Sigmoid colon (tissue), 7 donors: ENCODE measurements around the gene KCND3. TPM values are rescaled to one million over a fixed set of nuclear protein-coding genes. Genes with fewer than 3 reads are reported as not detected.

Experiments used
- DNase-seq: peaks from one replicate; pipeline ENCODE4 v3.0.0-alpha.2; 2019
- H3K27ac ChIP-seq, 4 donors: fragments of 200-600 bp; sonication (generic); one replicate each; pipeline ENCODE4 v1.5.1; 2016 to 2019; ENCODE audit warnings: mild to moderate bottlenecking in 1 of 4
- H3K27me3 ChIP-seq, 3 donors: fragments of 200-600 bp; sonication (generic); one replicate each; pipeline ENCODE4 v1.5.1; 2019; ENCODE audit warnings: mild to moderate bottlenecking in 1 of 3
- H3K36me3 ChIP-seq, 4 donors: fragments of 200-600 bp; sonication (generic); one replicate each; pipeline ENCODE4 v1.5.1; 2016 to 2019
- H3K4me1 ChIP-seq, 4 donors: fragments of 200-600 bp; sonication (generic); one replicate each; pipeline ENCODE4 v1.5.1; 2017 to 2019
- H3K4me3 ChIP-seq, 4 donors: fragments of 200-600 bp; sonication (generic); one replicate each; pipeline ENCODE4 v1.5.1; 2017 to 2019; ENCODE audit warnings: mild to moderate bottlenecking in 2 of 4, moderate library complexity in 1 of 4
- H3K9me3 ChIP-seq, 4 donors: fragments of 200-600 bp in 3 of 4; sonication (generic) in 3 of 4; one replicate each; pipeline versions ENCODE4 v1.5.1 to v1.6.1; 2013 to 2019
- CTCF ChIP-seq, 4 experiments: fragments of 450-650 bp in 3 of 4; fragments of 200-600 bp in 1 of 4; IDR thresholded peaks; one replicate each; pipeline ENCODE4 v1.5.1; 2016 to 2019; ENCODE audit warnings: antibody characterized with exemption in 4 of 4, mild to moderate bottlenecking in 3 of 4, moderate library complexity in 2 of 4
- EP300 ChIP-seq, 4 donors: sonication (generic); formaldehyde crosslinking; IDR thresholded peaks; one replicate each; pipeline ENCODE4 v1.6.1; 2017; ENCODE audit warnings: antibody characterized with exemption in 4 of 4
- POLR2A ChIP-seq, 2 donors: fragments of 450-650 bp; IDR thresholded peaks; one replicate each; pipeline ENCODE4 v1.6.1; 2016; ENCODE audit warnings: antibody characterized with exemption in 2 of 2, mild to moderate bottlenecking in 2 of 2, moderate library complexity in 2 of 2
- POLR2AphosphoS5 ChIP-seq, 4 donors: sonication (generic); formaldehyde crosslinking; IDR thresholded peaks; one replicate each; pipeline ENCODE4 v1.6.1; 2017; ENCODE audit warnings: antibody characterized with exemption in 4 of 4
- WGBS, 2 donors: extraction: QIAGEN DNeasy Blood & Tissue Kit; methylation state at CpG; one replicate each; pipeline ENCODE4 v1.1.7; 2013; 5-methylcytosine and 5-hydroxymethylcytosine counted together
- intact Hi-C: fragments of 100-400 bp; cut with DNase I; formaldehyde crosslinking; loops from one replicate; pipeline ENCODE4 v1.15.1; 2023
- polyA plus RNA-seq, 3 donors: library from polyadenylated mRNA; stranded (reverse); fragments of 200-250 nt; gene quantifications; one replicate each; pipeline ENCODE4 v1.2.3, GENCODE V29; 2013
- total RNA-seq, 4 donors: library from RNA; depleted of rRNA; stranded (reverse); fragments of >200 nt; gene quantifications; one replicate each; pipeline ENCODE4 v1.1.0, GENCODE V29; 2016
- donor health status: healthy with polysubstance abuse.
- donor health status: Bipolar disorder and iron deficiency.
- donor health status: healthy.

KCND3 gene
- total and polyA plus RNA-seq, 7 donors: 0.23 to 18.3 (median 5.9) TPM

- DNase-seq: no peak
- Histone ChIP-seq H3K27ac (peak overlapping the region in 2 of 4 donors; percentile 45 to 77), H3K4me3 (no peak overlapping the region), H3K9me3 (no peaks in the 10 kb centered on the region), H3K4me1 (peaks cover 0 to 18% (median 14%) of the 10 kb centered on the region in 4 donors), H3K27me3 (no peaks in the 10 kb centered on the region), H3K36me3 (no peaks in the 10 kb centered on the region)
- intact Hi-C loops: no loop called here
- WGBS, 2 donors: 47 to 56% methylated on average over 20 of the region's 20 CpGs
- no peak for TF ChIP-seq POLR2AphosphoS5 (IDR thresholded peaks at IDR 0.05)
- TF ChIP-seq POLR2A (IDR thresholded peaks at IDR 0.05): no peak
- TF ChIP-seq CTCF (IDR thresholded peaks at IDR 0.05): no peak
- TF ChIP-seq EP300 (IDR thresholded peaks at IDR 0.05): no peak
Measured at GRCh38 chr1:111904478-111905218, 84.8 kb downstream of the KCND3 start.

DNA sequence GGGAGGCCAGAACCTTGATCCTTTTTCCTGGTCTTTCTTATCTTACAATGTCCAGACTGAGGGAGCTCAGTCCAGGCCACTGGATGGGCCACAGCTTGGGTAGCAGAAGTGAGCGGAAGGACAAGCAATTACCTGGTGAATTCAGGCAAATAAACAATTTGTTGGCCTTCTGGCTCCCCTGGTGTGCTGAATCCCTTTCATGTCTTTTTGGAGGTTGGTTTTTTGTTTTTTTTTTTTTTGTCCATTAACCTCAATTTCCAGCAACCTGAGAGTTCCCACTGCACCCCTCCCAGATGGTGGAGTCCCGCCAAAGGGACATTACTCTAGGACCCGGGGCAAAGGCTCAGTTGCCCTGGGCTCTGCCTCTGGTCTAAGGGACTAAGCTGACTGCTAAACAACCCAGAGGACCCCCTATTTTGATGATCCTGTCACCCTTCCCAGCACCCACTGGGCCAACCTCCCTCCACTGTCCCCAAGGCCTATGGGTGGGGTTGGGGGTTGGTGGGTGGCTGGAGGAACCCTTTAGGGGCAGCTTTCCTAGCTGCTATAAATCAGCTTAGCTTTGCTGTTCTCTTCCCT is 85.5 kb downstream of the KCND3 start:
- Histone ChIP-seq H3K27ac (peak overlapping the region in 1 of 4 donors; percentile 77), H3K36me3 (no peaks in the 10 kb centered on the region), H3K27me3 (no peaks in the 10 kb centered on the region), H3K4me1 (peaks cover 0 to 18% (median 14%) of the 10 kb centered on the region in 4 donors), H3K4me3 (no peak overlapping the region), H3K9me3 (no peaks in the 10 kb centered on the region)
- TF ChIP-seq CTCF (IDR thresholded peaks at IDR 0.05) (no peak), POLR2A (IDR thresholded peaks at IDR 0.05) (no peak), POLR2AphosphoS5 (IDR thresholded peaks at IDR 0.05) (no peak), EP300 (IDR thresholded peaks at IDR 0.05) (no peak)
- intact Hi-C loops: no loop called here
- WGBS, 2 donors: 79 to 90% methylated on average over 3 of the region's 3 CpGs
- no peak for DNase-seq

DNA sequence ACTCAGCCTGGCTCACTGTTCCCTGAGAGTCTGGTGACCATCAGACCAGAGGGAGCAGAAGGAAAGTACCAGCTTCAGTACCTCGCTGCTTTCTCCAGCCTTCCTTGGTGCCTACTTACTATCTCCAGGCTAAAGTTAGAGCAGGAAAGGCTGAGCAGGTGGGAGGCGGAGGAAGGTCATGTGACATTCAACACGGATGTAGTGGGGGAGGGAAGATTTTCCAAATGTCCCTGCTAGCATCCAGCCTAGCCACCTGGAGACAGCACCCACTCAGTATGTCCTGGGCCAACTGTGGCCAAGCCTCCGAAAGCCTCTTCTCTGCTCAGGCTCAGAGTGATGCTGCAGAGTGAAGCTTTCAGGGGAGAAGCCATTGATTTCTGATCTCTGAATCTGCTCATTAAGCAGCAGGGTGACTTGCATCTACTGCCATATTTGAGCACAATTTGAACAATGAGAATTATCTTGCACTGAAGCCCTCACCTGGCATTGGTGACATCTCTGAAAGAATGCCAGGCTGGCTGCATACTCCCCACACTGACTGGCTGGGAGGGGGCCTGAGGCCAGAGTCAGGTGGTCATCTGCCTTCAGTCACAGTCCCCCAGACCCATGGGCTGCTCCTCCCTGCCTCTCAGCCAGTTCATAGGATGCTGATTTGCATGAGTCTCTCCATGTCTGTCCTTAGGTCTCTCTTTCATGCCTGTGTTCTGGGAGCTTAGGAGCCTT is 86.2 kb downstream of the KCND3 start:
- peak overlapping the region in 1 of 4 donors; percentile 77 for H3K27ac ChIP-seq
- TF ChIP-seq POLR2A (IDR thresholded peaks at IDR 0.05): no peak
- no peak for TF ChIP-seq POLR2AphosphoS5 (IDR thresholded peaks at IDR 0.05)
- TF ChIP-seq EP300 (IDR thresholded peaks at IDR 0.05): no peak
- no peak for TF ChIP-seq CTCF (IDR thresholded peaks at IDR 0.05)

GRCh38 chr1:111895469-111895868 is 94.0 kb downstream of the KCND3 start:
- Histone ChIP-seq H3K4me1 (no peaks in the 10 kb centered on the region), H3K27ac (no peak overlapping the region), H3K27me3 (no peaks in the 10 kb centered on the region), H3K4me3 (no peak overlapping the region), H3K9me3 (no peaks in the 10 kb centered on the region), H3K36me3 (no peaks in the 10 kb centered on the region)
- TF ChIP-seq POLR2AphosphoS5 (IDR thresholded peaks at IDR 0.05): no peak
- no peak for TF ChIP-seq CTCF (IDR thresholded peaks at IDR 0.05)
- TF ChIP-seq POLR2A (IDR thresholded peaks at IDR 0.05): no peak
- no peak for TF ChIP-seq EP300 (IDR thresholded peaks at IDR 0.05)
- DNase-seq: no peak
- WGBS, 2 donors: 48 to 72% methylated on average over 16 of the region's 16 CpGs
- intact Hi-C loops: no loop called here

More for the DNA sequence above, 86.2 kb downstream of the KCND3 start:
- 70 to 74% methylated on average over 4 of the region's 4 CpGs for WGBS, 2 donors
- no peak overlapping the region for H3K4me3 ChIP-seq
- no peak for DNase-seq
- no peaks in the 10 kb centered on the region for H3K27me3 ChIP-seq
- intact Hi-C loops: no loop called here
- no peaks in the 10 kb centered on the region for H3K36me3 ChIP-seq
- H3K9me3 ChIP-seq: no peaks in the 10 kb centered on the region
- peaks cover 0 to 18% (median 14%) of the 10 kb centered on the region in 4 donors for H3K4me1 ChIP-seq
